Measurements from ENCODE around the gene SOX4.

SOX4 gene

DNA sequence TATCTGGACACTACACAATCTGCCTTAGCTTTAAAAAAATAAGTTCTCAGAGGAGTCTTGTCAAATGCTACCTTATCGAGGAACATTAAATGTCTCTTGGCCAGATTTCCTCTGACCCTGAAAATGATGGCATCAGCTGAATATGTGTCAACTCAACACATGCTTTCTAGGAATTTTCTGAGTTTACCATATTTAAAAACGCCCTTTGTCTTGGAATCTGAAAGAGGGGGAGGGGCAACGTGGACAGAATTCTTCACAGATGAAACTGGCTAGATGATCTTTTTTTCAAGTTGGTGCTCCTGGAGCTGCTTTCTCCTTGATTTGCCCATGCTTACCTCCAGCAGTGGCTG lies 5.1 kb downstream of the SOX4 start:
- H3K36me3 ChIP-seq (ENCODE audit: control insufficient read depth in 2 of 2, insufficient read depth in 1 of 2, low read length in 2 of 2), result peaks cover 22 to 40% of the 10 kb centered on the region in 2 experiments
- H3K9me3 ChIP-seq (ENCODE audit: control insufficient read depth, insufficient read depth, low read depth, low read length), result no peaks in the 10 kb centered on the region
- POLR2A ChIA-PET, result interaction anchor here (0.6 to 8.8 kb wide), 8 partner anchors 8 to 400 kb away, joined by 3 to 141 read pairs (median 4); no protein-coding TSS in a partner anchor
- TF ChIP-seq ZNF341 (tag by site-specific recombination; IDR thresholded peaks at IDR 0.05; ENCODE audit: low read depth), result no peak
- TF ChIP-seq, protein P1, sequence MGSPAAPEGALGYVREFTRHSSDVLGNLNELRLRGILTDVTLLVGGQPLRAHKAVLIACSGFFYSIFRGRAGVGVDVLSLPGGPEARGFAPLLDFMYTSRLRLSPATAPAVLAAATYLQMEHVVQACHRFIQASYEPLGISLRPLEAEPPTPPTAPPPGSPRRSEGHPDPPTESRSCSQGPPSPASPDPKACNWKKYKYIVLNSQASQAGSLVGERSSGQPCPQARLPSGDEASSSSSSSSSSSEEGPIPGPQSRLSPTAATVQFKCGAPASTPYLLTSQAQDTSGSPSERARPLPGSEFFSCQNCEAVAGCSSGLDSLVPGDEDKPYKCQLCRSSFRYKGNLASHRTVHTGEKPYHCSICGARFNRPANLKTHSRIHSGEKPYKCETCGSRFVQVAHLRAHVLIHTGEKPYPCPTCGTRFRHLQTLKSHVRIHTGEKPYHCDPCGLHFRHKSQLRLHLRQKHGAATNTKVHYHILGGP (tag by site-specific recombination; IDR thresholded peaks at IDR 0.05), result peak; percentile 95
- 0 out of 2 replicates have a peak, but pooled peaks have one; percentile 54 for TF ChIP-seq GFI1B (tag by site-specific recombination; IDR thresholded peaks at IDR 0.05)
- no peak for TF ChIP-seq WT1 (tag by site-specific recombination; IDR thresholded peaks at IDR 0.05)
- TF ChIP-seq ZSCAN23 (tag by site-specific recombination; IDR thresholded peaks at IDR 0.05), result no peak
- TF ChIP-seq, protein P2, sequence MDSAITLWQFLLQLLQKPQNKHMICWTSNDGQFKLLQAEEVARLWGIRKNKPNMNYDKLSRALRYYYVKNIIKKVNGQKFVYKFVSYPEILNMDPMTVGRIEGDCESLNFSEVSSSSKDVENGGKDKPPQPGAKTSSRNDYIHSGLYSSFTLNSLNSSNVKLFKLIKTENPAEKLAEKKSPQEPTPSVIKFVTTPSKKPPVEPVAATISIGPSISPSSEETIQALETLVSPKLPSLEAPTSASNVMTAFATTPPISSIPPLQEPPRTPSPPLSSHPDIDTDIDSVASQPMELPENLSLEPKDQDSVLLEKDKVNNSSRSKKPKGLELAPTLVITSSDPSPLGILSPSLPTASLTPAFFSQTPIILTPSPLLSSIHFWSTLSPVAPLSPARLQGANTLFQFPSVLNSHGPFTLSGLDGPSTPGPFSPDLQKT (IDR thresholded peaks at IDR 0.05; ENCODE audit: borderline replicate concordance, low read depth, low read length), result no peak
- H3K27ac ChIP-seq (ENCODE audit: extremely low read depth, low read depth, low read length), result peak overlapping the region; percentile 99
- H3K4me3 ChIP-seq (ENCODE audit: low read depth, low read length), result peak overlapping the region; percentile 55
- peaks cover 12% of the 10 kb centered on the region for H3K4me1 ChIP-seq (ENCODE audit: control insufficient read depth, insufficient read depth, low read length)
- CTCF ChIA-PET, result interaction anchor here (0.6 to 0.8 kb wide), 4 partner anchors 21 to 331 kb away, joined by 3 to 4 read pairs (median 4); no protein-coding TSS in a partner anchor

DNA sequence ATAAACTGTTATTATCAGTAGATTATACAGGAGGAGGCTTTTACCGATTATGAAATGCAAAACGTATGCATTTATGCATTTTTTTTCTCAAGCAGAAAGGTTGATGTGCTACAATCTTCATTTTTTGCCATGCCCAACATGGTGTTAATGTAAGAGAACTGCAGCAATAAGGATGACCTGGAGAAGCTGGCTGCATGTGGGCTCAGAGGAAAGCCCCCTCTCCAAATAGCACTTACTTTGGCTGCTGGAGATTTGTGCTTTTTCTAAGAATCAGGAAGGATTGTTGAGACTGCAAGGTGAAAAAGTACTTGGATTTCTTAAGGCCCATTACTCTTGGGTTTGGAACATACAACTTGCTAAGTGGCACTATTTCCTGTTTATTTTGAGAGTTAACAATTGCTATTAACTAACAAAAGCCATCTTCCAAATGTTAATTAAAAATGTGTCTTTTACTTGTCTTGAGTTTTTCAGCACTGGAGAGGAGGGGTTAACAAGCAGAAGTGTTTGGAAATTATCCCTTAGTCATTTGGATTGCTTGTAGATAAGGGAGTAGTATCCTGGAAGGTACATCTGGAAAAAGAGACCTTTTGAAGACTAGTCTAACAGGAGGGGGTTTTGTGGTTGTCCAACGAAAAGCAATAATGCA lies 5.6 kb downstream of the SOX4 start:
- H3K27ac ChIP-seq (ENCODE audit: extremely low read depth, low read depth, low read length), result peak overlapping the region; percentile 99; the same call in 1 of the 2 replicates
- peaks cover 22 to 40% of the 10 kb centered on the region in 2 experiments for H3K36me3 ChIP-seq (ENCODE audit: control insufficient read depth in 2 of 2, insufficient read depth in 1 of 2, low read length in 2 of 2)
- ChIA-PET POLR2A (interaction anchor here (1.3 to 8.8 kb wide), 6 partner anchors 10 to 399 kb away, joined by 3 to 141 read pairs (median 4); no protein-coding TSS in a partner anchor), CTCF (interaction anchor here (0.6 to 0.8 kb wide), 3 partner anchors 21 to 146 kb away, joined by 3 to 4 read pairs (median 3); no protein-coding TSS in a partner anchor)
- peak; percentile 44; the same call in 1 of the 2 replicates for TF ChIP-seq FEZF1 (tag by site-specific recombination; IDR thresholded peaks at IDR 0.05)
- TF ChIP-seq, protein P3, sequence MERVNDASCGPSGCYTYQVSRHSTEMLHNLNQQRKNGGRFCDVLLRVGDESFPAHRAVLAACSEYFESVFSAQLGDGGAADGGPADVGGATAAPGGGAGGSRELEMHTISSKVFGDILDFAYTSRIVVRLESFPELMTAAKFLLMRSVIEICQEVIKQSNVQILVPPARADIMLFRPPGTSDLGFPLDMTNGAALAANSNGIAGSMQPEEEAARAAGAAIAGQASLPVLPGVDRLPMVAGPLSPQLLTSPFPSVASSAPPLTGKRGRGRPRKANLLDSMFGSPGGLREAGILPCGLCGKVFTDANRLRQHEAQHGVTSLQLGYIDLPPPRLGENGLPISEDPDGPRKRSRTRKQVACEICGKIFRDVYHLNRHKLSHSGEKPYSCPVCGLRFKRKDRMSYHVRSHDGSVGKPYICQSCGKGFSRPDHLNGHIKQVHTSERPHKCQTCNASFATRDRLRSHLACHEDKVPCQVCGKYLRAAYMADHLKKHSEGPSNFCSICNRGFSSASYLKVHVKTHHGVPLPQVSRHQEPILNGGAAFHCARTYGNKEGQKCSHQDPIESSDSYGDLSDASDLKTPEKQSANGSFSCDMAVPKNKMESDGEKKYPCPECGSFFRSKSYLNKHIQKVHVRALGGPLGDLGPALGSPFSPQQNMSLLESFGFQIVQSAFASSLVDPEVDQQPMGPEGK (tag by site-specific recombination; IDR thresholded peaks at IDR 0.05), result no peak
- TF ChIP-seq, protein P4, sequence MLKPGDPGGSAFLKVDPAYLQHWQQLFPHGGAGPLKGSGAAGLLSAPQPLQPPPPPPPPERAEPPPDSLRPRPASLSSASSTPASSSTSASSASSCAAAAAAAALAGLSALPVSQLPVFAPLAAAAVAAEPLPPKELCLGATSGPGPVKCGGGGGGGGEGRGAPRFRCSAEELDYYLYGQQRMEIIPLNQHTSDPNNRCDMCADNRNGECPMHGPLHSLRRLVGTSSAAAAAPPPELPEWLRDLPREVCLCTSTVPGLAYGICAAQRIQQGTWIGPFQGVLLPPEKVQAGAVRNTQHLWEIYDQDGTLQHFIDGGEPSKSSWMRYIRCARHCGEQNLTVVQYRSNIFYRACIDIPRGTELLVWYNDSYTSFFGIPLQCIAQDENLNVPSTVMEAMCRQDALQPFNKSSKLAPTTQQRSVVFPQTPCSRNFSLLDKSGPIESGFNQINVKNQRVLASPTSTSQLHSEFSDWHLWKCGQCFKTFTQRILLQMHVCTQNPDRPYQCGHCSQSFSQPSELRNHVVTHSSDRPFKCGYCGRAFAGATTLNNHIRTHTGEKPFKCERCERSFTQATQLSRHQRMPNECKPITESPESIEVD (tag by site-specific recombination; IDR thresholded peaks at IDR 0.05), result peak; percentile 57
- no peak for TF ChIP-seq KLF8 (tag by site-specific recombination; IDR thresholded peaks at IDR 0.05)
- TF ChIP-seq ZNF544 (tag by site-specific recombination; IDR thresholded peaks at IDR 0.05), result no peak
- TF ChIP-seq ZNF335 (tag by site-specific recombination; conservative IDR thresholded peaks at IDR 0.05), result no peak
- TF ChIP-seq ZSCAN30 (tag by site-specific recombination; IDR thresholded peaks at IDR 0.05), result no peak
- peak overlapping the region; percentile 55 for H3K4me3 ChIP-seq (ENCODE audit: low read depth, low read length)
- peaks cover 12% of the 10 kb centered on the region for H3K4me1 ChIP-seq (ENCODE audit: control insufficient read depth, insufficient read depth, low read length)
- no peaks in the 10 kb centered on the region for H3K9me3 ChIP-seq (ENCODE audit: control insufficient read depth, insufficient read depth, low read depth, low read length)

DNA sequence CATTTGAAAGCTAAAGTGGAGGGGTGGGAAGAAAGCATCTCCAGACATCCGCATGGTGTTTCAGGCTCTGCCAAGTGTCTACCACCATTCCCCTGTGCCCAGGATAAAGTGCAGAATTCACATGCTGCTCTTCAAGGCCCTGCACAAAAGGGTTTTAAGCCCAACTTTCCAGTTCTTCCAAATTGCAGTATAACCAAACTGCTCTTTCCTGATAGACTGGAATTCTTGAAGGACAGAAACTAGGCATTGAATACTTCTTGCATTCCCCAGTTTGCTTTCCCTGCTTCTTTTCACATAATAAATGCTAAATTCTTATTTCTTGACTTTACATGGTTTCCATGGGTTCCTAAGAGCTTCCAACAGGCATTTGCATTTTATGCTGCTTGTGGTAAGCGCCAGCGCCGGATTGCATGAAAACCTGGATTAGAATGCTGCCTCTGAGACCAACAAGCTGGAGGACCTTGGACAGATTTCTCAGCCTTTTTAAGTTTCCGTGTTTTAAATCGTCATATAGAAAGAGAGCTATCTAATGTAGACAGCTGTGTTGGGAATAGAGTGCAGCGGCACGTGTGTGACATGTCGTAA lies 7.9 kb downstream of the SOX4 start:
- H3K4me1 ChIP-seq (ENCODE audit: control insufficient read depth, insufficient read depth, low read length), result peaks cover 12% of the 10 kb centered on the region
- POLR2A ChIA-PET, result interaction anchor here (0.5 to 1.5 kb wide), 12 partner anchors 8 to 727 kb away, joined by 3 to 18 read pairs (median 4); partner anchors contain the start of gene SOX4
- no peaks in the 10 kb centered on the region for H3K9me3 ChIP-seq (ENCODE audit: control insufficient read depth, insufficient read depth, low read depth, low read length)
- H3K4me3 ChIP-seq (ENCODE audit: low read depth, low read length), result no peak overlapping the region
- TF ChIP-seq ZNF426 (tag by site-specific recombination; IDR thresholded peaks at IDR 0.05) (no peak), ZNF621 (tag by site-specific recombination; IDR thresholded peaks at IDR 0.05) (no peak), ZNF433 (tag by site-specific recombination; IDR thresholded peaks at IDR 0.05; ENCODE audit: low read depth) (no peak), SP2 (tag by site-specific recombination; IDR thresholded peaks at IDR 0.05) (no peak)
- TF ChIP-seq, protein P5, sequence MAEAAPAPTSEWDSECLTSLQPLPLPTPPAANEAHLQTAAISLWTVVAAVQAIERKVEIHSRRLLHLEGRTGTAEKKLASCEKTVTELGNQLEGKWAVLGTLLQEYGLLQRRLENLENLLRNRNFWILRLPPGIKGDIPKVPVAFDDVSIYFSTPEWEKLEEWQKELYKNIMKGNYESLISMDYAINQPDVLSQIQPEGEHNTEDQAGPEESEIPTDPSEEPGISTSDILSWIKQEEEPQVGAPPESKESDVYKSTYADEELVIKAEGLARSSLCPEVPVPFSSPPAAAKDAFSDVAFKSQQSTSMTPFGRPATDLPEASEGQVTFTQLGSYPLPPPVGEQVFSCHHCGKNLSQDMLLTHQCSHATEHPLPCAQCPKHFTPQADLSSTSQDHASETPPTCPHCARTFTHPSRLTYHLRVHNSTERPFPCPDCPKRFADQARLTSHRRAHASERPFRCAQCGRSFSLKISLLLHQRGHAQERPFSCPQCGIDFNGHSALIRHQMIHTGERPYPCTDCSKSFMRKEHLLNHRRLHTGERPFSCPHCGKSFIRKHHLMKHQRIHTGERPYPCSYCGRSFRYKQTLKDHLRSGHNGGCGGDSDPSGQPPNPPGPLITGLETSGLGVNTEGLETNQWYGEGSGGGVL (tag by site-specific recombination; IDR thresholded peaks at IDR 0.05), result no peak
- no peak overlapping the region for H3K27ac ChIP-seq (ENCODE audit: extremely low read depth, low read depth, low read length)
- CTCF ChIA-PET, result no interaction called here
- peaks cover 22 to 30% of the 10 kb centered on the region in 2 experiments for H3K36me3 ChIP-seq (ENCODE audit: control insufficient read depth in 2 of 2, insufficient read depth in 1 of 2, low read length in 2 of 2)
